H1 (cell line): ENCODE measurements around the gene RFT1. TPM values are rescaled to one million over a fixed set of nuclear protein-coding genes. Genes with fewer than 3 reads are reported as not detected.

Source experiments
- CTCF ChIA-PET: fragments of 300-600 bp; sonication (Branson Sonifier 250); formaldehyde crosslinking; loops from one replicate; lab custom pipeline; 2021; ENCODE audit not compliant: partially characterized antibody; lab: Charles Lee
- POLR2A ChIA-PET: fragments of 300-600 bp; sonication (Branson Sonifier 250); formaldehyde crosslinking; loops from one replicate; lab custom pipeline; 2021; ENCODE audit warnings: inconsistent platforms; ENCODE audit not compliant: partially characterized antibody; lab: Charles Lee
- DNase-seq, 2 experiments: peaks; one replicate each; pipeline versions ENCODE4 v3.0.0 to v3.0.0-alpha.2; 2010 to 2022; ENCODE audit warnings: low spot score in 2 of 2, low read depth in 1 of 2, mixed read lengths in 1 of 2
- FAIRE-seq: peaks from 2 replicates; lab custom pipeline; 2011; peaks lifted over from hg19 to GRCh38; lab: Jason Lieb, UNC
- H2AFZ ChIP-seq: 2 replicates; pipeline ENCODE4 v1.8.1; 2012; ENCODE audit warnings: low read length, inconsistent platforms
- H2AK5ac ChIP-seq: 2 replicates; pipeline ENCODE4 v1.6.1; 2013; ENCODE audit warnings: low read depth, low read length
- H2BK120ac ChIP-seq: replicated peaks from 2 replicates; pipeline ENCODE3; 2013; ENCODE audit warnings: low read depth, low read length, inconsistent platforms
- H2BK12ac ChIP-seq: 2 replicates; pipeline ENCODE4 v1.6.1; 2013; ENCODE audit warnings: low read depth, low read length
- H2BK15ac ChIP-seq: 2 replicates; pipeline ENCODE4 v1.6.1; 2013; ENCODE audit warnings: low read length
- H2BK20ac ChIP-seq: 2 replicates; pipeline ENCODE4 v1.6.1; 2013; ENCODE audit warnings: low read length
- H2BK5ac ChIP-seq: 2 replicates; pipeline ENCODE4 v1.6.1; 2013; ENCODE audit warnings: low read depth, low read length
- H3K14ac ChIP-seq: 2 replicates; pipeline ENCODE4 v1.6.1; 2013; ENCODE audit warnings: inconsistent platforms; ENCODE audit not compliant: insufficient read length
- H3K18ac ChIP-seq: 2 replicates; pipeline ENCODE4 v1.6.1; 2013; ENCODE audit warnings: low read length; ENCODE audit errors: extremely low read depth
- H3K23ac ChIP-seq: 2 replicates; pipeline ENCODE4 v1.6.1; 2013; ENCODE audit warnings: inconsistent platforms; ENCODE audit not compliant: insufficient read length
- H3K23me2 ChIP-seq: 2 replicates; pipeline ENCODE4 v1.6.1; 2013; ENCODE audit warnings: low read depth, low read length
- H3K27ac ChIP-seq: 2 replicates; pipeline ENCODE4 v1.6.1; 2011; ENCODE audit warnings: low read depth, low read length, inconsistent platforms
- H3K27me3 ChIP-seq, 4 experiments: replicated peaks in 1 of 4; 1 replicate in 1 of 4; 2 replicates in 3 of 4; pipeline versions ENCODE4 v1.6.1 to v1.8.1; 2011 to 2013; ENCODE audit warnings: low read length in 3 of 4, mild to moderate bottlenecking in 3 of 4, inconsistent platforms in 2 of 4, mixed read lengths in 2 of 4, moderate library complexity in 1 of 4; ENCODE audit not compliant: control insufficient read depth in 3 of 4, insufficient read depth in 3 of 4; ENCODE audit errors: extremely low read depth in 1 of 4
- H3K36me3 ChIP-seq, 4 experiments: 2 replicates each; pipeline versions ENCODE4 v1.6.1 to v1.8.1; 2011 to 2013; ENCODE audit warnings: mild to moderate bottlenecking in 4 of 4, low read length in 3 of 4, moderate library complexity in 2 of 4, control low read depth in 1 of 4, inconsistent platforms in 1 of 4; ENCODE audit not compliant: insufficient read depth in 4 of 4, control insufficient read depth in 2 of 4
- H3K4ac ChIP-seq: replicated peaks from 2 replicates; pipeline ENCODE3; 2013; ENCODE audit warnings: low read length, low read depth, mixed read lengths, inconsistent platforms; ENCODE audit not compliant: insufficient read length
- H3K4me1 ChIP-seq, 4 experiments: replicated peaks in 1 of 4; 1 replicate in 1 of 4; 2 replicates in 3 of 4; pipeline versions ENCODE4 v1.6.1 to v1.8.1; 2011 to 2013; ENCODE audit warnings: low read length in 3 of 4, inconsistent platforms in 2 of 4, mixed read lengths in 1 of 4; ENCODE audit not compliant: insufficient read depth in 4 of 4, control insufficient read depth in 3 of 4
- H3K4me2 ChIP-seq, 2 experiments: 2 replicates each; pipeline versions ENCODE4 v1.6.1 to v1.8.1; 2011 to 2013; ENCODE audit warnings: low read depth in 2 of 2, low read length in 2 of 2, control low read depth in 1 of 2, inconsistent platforms in 1 of 2, mild to moderate bottlenecking in 1 of 2; ENCODE audit not compliant: insufficient read depth in 1 of 2
- H3K4me3 ChIP-seq, 4 experiments: fragments of 200-600, 300-600 bp in 1 of 4; sonication (generic), shearing (Covaris generic), sonication (Bioruptor Twin) in 1 of 4; 2 replicates each; pipeline versions ENCODE4 v1.5.1 to v1.8.1; 2011 to 2016; ENCODE audit warnings: low read length in 4 of 4, low read depth in 3 of 4, control low read depth in 2 of 4, inconsistent platforms in 2 of 4, mild to moderate bottlenecking in 2 of 4, mixed read lengths in 1 of 4, moderate library complexity in 1 of 4; ENCODE audit not compliant: insufficient read depth in 2 of 4; ENCODE audit errors: extremely low read depth in 1 of 4
- H3K56ac ChIP-seq: replicated peaks from 2 replicates; pipeline ENCODE3; 2013; ENCODE audit warnings: low read depth, mild to moderate bottlenecking, mixed read lengths, low read length, inconsistent platforms; ENCODE audit not compliant: insufficient read length
- H3K79me1 ChIP-seq: 2 replicates; pipeline ENCODE4 v1.6.1; 2013; ENCODE audit warnings: low read depth, low read length, control low read depth
- H3K79me2 ChIP-seq, 2 experiments: 2 replicates each; pipeline versions ENCODE4 v1.6.1 to v1.8.1; 2012 to 2013; ENCODE audit warnings: low read length in 2 of 2, mild to moderate bottlenecking in 2 of 2, inconsistent platforms in 1 of 2; ENCODE audit not compliant: insufficient read depth in 2 of 2, control insufficient read depth in 1 of 2
- H3K9ac ChIP-seq, 4 experiments: replicated peaks in 1 of 4; 1 replicate in 1 of 4; 2 replicates in 3 of 4; pipeline versions ENCODE4 v1.6.1 to v1.8.1; 2011 to 2013; ENCODE audit warnings: low read depth in 3 of 4, low read length in 3 of 4, control low read depth in 2 of 4, mild to moderate bottlenecking in 2 of 4, moderate library complexity in 2 of 4, inconsistent platforms in 1 of 4; ENCODE audit errors: extremely low read depth in 1 of 4
- H3K9me3 ChIP-seq, 2 experiments: 2 replicates each; pipeline versions ENCODE4 v1.6.1 to v1.8.1; 2012 to 2013; ENCODE audit warnings: mild to moderate bottlenecking in 2 of 2, moderate library complexity in 2 of 2, control low read depth in 1 of 2, inconsistent platforms in 1 of 2, low read depth in 1 of 2, low read length in 1 of 2, mixed read lengths in 1 of 2; ENCODE audit not compliant: insufficient read depth in 2 of 2
- H4K20me1 ChIP-seq, 2 experiments: replicated peaks in 1 of 2; 2 replicates each; pipeline versions ENCODE3 to v1.8.1; 2011 to 2013; ENCODE audit warnings: inconsistent platforms in 2 of 2, low read length in 2 of 2, mild to moderate bottlenecking in 1 of 2; ENCODE audit not compliant: insufficient read depth in 2 of 2, control insufficient read depth in 1 of 2
- H4K5ac ChIP-seq: 2 replicates; pipeline ENCODE4 v1.6.1; 2013; ENCODE audit warnings: low read length, low read depth, mixed read lengths, inconsistent platforms; ENCODE audit not compliant: insufficient read length
- H4K8ac ChIP-seq: 2 replicates; pipeline ENCODE4 v1.8.0; 2013; ENCODE audit warnings: mild to moderate bottlenecking, moderate library complexity, low read length, inconsistent platforms; ENCODE audit not compliant: insufficient read depth; ENCODE audit errors: extremely low read depth
- H4K91ac ChIP-seq: replicated peaks from 2 replicates; pipeline ENCODE3; 2013; ENCODE audit warnings: low read length, mixed read lengths, inconsistent platforms; ENCODE audit not compliant: insufficient read length
- ATF3 ChIP-seq: IDR thresholded peaks from 2 replicates; pipeline ENCODE4 v1.6.1; 2011; ENCODE audit warnings: low read depth, mild to moderate bottlenecking, low read length; ENCODE audit not compliant: insufficient read depth
- BRCA1 ChIP-seq: IDR thresholded peaks from 2 replicates; pipeline ENCODE4 v1.6.1; 2012; ENCODE audit warnings: low read depth, low read length, improper control_type of control experiment
- CREB1 ChIP-seq: IDR thresholded peaks from 2 replicates; pipeline ENCODE4 v1.6.1; 2012; ENCODE audit warnings: inconsistent platforms
- EGR1 ChIP-seq: IDR thresholded peaks from 2 replicates; pipeline ENCODE4 v1.6.1; 2011; ENCODE audit warnings: low read depth, low read length, borderline replicate concordance
- HDAC6 ChIP-seq: IDR thresholded peaks from one replicate; pipeline ENCODE4 v1.7.1; 2012; ENCODE audit warnings: low read depth, mild to moderate bottlenecking, inconsistent platforms, low read length, moderate library complexity
- JUN ChIP-seq: IDR thresholded peaks from 2 replicates; pipeline ENCODE4 v1.6.1; 2011; ENCODE audit warnings: low read depth, mild to moderate bottlenecking, improper control_type of control experiment, low read length
- JUND ChIP-seq: IDR thresholded peaks from 2 replicates; pipeline ENCODE4 v1.6.1; 2011; ENCODE audit warnings: mild to moderate bottlenecking, improper control_type of control experiment, low read length
- MAFK ChIP-seq: IDR thresholded peaks from 2 replicates; pipeline ENCODE4 v1.6.1; 2012; ENCODE audit warnings: low read depth, mild to moderate bottlenecking, improper control_type of control experiment, low read length
- NANOG ChIP-seq: IDR thresholded peaks from 2 replicates; pipeline ENCODE4 v1.6.1; 2011; ENCODE audit warnings: low read length, low read depth, mild to moderate bottlenecking, inconsistent platforms; ENCODE audit not compliant: insufficient read depth, poor library complexity, severe bottlenecking
- NRF1 ChIP-seq: IDR thresholded peaks from 2 replicates; pipeline ENCODE4 v1.6.1; 2011; ENCODE audit warnings: mild to moderate bottlenecking, low read depth, low read length, improper control_type of control experiment
- RFX5 ChIP-seq: IDR thresholded peaks from 2 replicates; pipeline ENCODE4 v1.6.1; 2011; ENCODE audit warnings: low read depth, low read length, improper control_type of control experiment, borderline replicate concordance
- SIRT6 ChIP-seq: IDR thresholded peaks from one replicate; pipeline ENCODE4 v1.7.1; 2012; ENCODE audit warnings: low read length, inconsistent platforms
- SP1 ChIP-seq: IDR thresholded peaks from 2 replicates; pipeline ENCODE4 v1.6.1; 2011; ENCODE audit warnings: low read depth, low read length
- SRF ChIP-seq: IDR thresholded peaks from 2 replicates; pipeline ENCODE4 v1.6.1; 2011; ENCODE audit warnings: mild to moderate bottlenecking, low read depth, low read length, moderate library complexity
- TCF12 ChIP-seq: IDR thresholded peaks from 2 replicates; pipeline ENCODE4 v1.6.1; 2011; ENCODE audit warnings: low read depth, mild to moderate bottlenecking, low read length
- WGBS, 2 experiments: shearing (Covaris generic) in 1 of 2; methylation state at CpG; one replicate each; pipeline versions ENCODE4 v1.1.6 to v1.1.7; 2013 to 2015; ENCODE audit warnings: low lambda C conversion rate in 2 of 2, mixed read lengths in 2 of 2, inconsistent platforms in 1 of 2, low coverage in 1 of 2, missing lambda C conversion rate in 1 of 2; ENCODE audit not compliant: insufficient replicate concordance in 2 of 2, insufficient coverage in 1 of 2, insufficient read length in 1 of 2; ENCODE audit errors: extremely low coverage in 1 of 2, missing lambda C conversion rate in 1 of 2; 5-methylcytosine and 5-hydroxymethylcytosine counted together
- polyA plus RNA-seq, 7 experiments: library from polyadenylated mRNA; depleted of rRNA in 3 of 7; stranded (reverse) in 5 of 7; unstranded in 2 of 7; fragments of >200 nt in 5 of 7; fragments of 200-250 nt in 2 of 7; gene quantifications; 1 replicate in 5 of 7; 2 replicates in 1 of 7; 4 replicates in 1 of 7; pipeline versions ENCODE4 v1.2.1 to v1.2.3, GENCODE V29; 2011 to 2013; ENCODE audit warnings: missing spikeins in 2 of 7, mixed read lengths in 2 of 7
- total RNA-seq: library from RNA; stranded (reverse); fragmentation: NEBNext Ultra II Directional; extraction: Animal tissue kit (Norgen Biotek cat#: 25700); gene quantifications from 2 replicates; pipeline ENCODE4 v1.2.1, GENCODE V29; 2021

Gene RFT1
- total and polyA plus RNA-seq, 2 of the 8 experiments (the other 6 are each of a cell fraction or from before 2014, with no cell fraction given): 27.7 to 42.4 TPM

GRCh38 chr3:53100818-53101466, 29.3 kb downstream of the RFT1 start:
- WGBS, 2 experiments: 92% methylated on average over 12 of the region's 12 CpGs; no CpG with 5 or more reads in 1 of the 2 experiments
- no peak overlapping the region for H3K56ac ChIP-seq
- peaks cover 0 to 6% of the 10 kb centered on the region in 2 experiments for H4K20me1 ChIP-seq
- H3K4me3 ChIP-seq: no peak overlapping the region
- no peak overlapping the region for H2BK15ac ChIP-seq
- H2BK12ac ChIP-seq: no peak overlapping the region
- H3K36me3 ChIP-seq: peaks cover 0 to 17% (median under 1%) of the 10 kb centered on the region in 4 experiments; a peak in 5 of 8 replicates
- H4K5ac ChIP-seq: no peak overlapping the region
- H3K4me1 ChIP-seq: no peaks in the 10 kb centered on the region; a peak in 1 of 7 replicates
- ChIA-PET CTCF (interaction anchor here (0.9 to 1.1 kb wide), 2 partner anchors 10 to 14 kb away, joined by 3 read pairs; no protein-coding TSS in a partner anchor), POLR2A (no interaction called here)
- H3K79me2 ChIP-seq: no peaks in the 10 kb centered on the region
- FAIRE-seq (no peak), DNase-seq (no peak)
- no peak overlapping the region for H3K27ac ChIP-seq
- no peak overlapping the region for H2AFZ ChIP-seq
- H3K79me1 ChIP-seq: no peaks in the 10 kb centered on the region
- H4K8ac ChIP-seq: no peak overlapping the region
- no peaks in the 10 kb centered on the region for H3K27me3 ChIP-seq
- H2BK120ac ChIP-seq: no peak overlapping the region
- no peak overlapping the region for H3K9ac ChIP-seq
- no peak overlapping the region for H3K4me2 ChIP-seq
- H3K23ac ChIP-seq: no peak overlapping the region
- H2BK5ac ChIP-seq: no peak overlapping the region
- no peak overlapping the region for H3K14ac ChIP-seq
- H2AK5ac ChIP-seq: no peak overlapping the region
- no peaks in the 10 kb centered on the region for H3K23me2 ChIP-seq
- no peaks in the 10 kb centered on the region for H3K9me3 ChIP-seq
- H3K18ac ChIP-seq: no peak overlapping the region
- no peak overlapping the region for H4K91ac ChIP-seq
- no peak overlapping the region for H2BK20ac ChIP-seq
- H3K4ac ChIP-seq: no peak overlapping the region
- TF ChIP-seq NANOG: no peak
- no peak for TF ChIP-seq SIRT6
- no peak for TF ChIP-seq HDAC6
- TF ChIP-seq TCF12: no peak
- TF ChIP-seq ATF3: no peak
- no peak for TF ChIP-seq EGR1
- no peak for TF ChIP-seq JUN
- no peak for TF ChIP-seq JUND
- TF ChIP-seq SP1: no peak
- no peak for TF ChIP-seq CREB1
- TF ChIP-seq RFX5: no peak
- TF ChIP-seq NRF1: no peak
- TF ChIP-seq BRCA1: no peak
- no peak for TF ChIP-seq MAFK
- no peak for TF ChIP-seq SRF
